ENCODE measurements around the gene ITGB4. TPM values are rescaled to one million over a fixed set of nuclear protein-coding genes. Genes with fewer than 3 reads are reported as not detected.

ITGB4 gene
- total RNA-seq, 1 experiment from 2014 or later, result 568 TPM

- Histone ChIP-seq H3K9me2 (ENCODE audit: insufficient read depth) (no peaks in the 10 kb centered on the region), H4K20me1 (ENCODE audit: insufficient read depth) (no peaks in the 10 kb centered on the region; the same call in 1 of the 2 replicates), H3K36me3 (ENCODE audit: control insufficient read depth in 1 of 2, insufficient read depth in 2 of 2, low read length in 2 of 2) (peaks cover 16 to 64% of the 10 kb centered on the region in 2 experiments; a peak in 3 of 4 replicates), H3K9ac (ENCODE audit: low read length) (no peak overlapping the region), H2AFZ (ENCODE audit: low read depth, low read length, poor library complexity, severe bottlenecking) (no peak overlapping the region), H3K4me1 (ENCODE audit: control insufficient read depth in 1 of 2, insufficient read depth in 2 of 2, low read length in 2 of 2) (peaks cover 0 to 3% of the 10 kb centered on the region in 2 experiments; a peak in 1 of 4 replicates), H3K4me3 (replicated peaks in 1 of 2; ENCODE audit: low read depth in 1 of 2, low read length in 2 of 2) (no peak overlapping the region), H3K27me3 (ENCODE audit: insufficient read depth, low read length) (no peaks in the 10 kb centered on the region), H3K27ac (ENCODE audit: low read depth, low read length) (no peak overlapping the region), H3K4me2 (ENCODE audit: low read length) (no peak overlapping the region), H3K9me3 (ENCODE audit: control insufficient read depth in 1 of 2, insufficient read depth in 1 of 2, low read depth in 1 of 2, low read length in 2 of 2) (no peaks in the 10 kb centered on the region), H3K79me2 (ENCODE audit: insufficient read depth, low read length) (no peaks in the 10 kb centered on the region; the same call in 1 of the 2 replicates)
- ATAC-seq, result no peak
- no peak for TF ChIP-seq YY1 (IDR thresholded peaks at IDR 0.05; ENCODE audit: extremely low read depth, insufficient replicate concordance, low read depth, low read length)
- 0 out of 2 replicates have a peak, but pooled peaks have one; percentile 12 for TF ChIP-seq RAD21 (IDR thresholded peaks at IDR 0.05; ENCODE audit: low read depth)
- no TSS peak for BruUV-seq (replicated peaks)
- intact Hi-C loops (cut with micrococcal nuclease), result loop anchor here (10.0 kb wide), 1 partner anchor 229 kb away; the partner anchor contains the start of genes CASKIN2 and TSEN54
- DNase-seq (ENCODE audit: low read depth, low spot score), result no peak
- ChIA-PET POLR2A (no interaction called here), RAD21 (ENCODE audit: low non-redundant PET in 1 of 2, low total read pairs in 2 of 2, uncharacterized antibody in 2 of 2, unreplicated experiment in 2 of 2) (no interaction called here), CTCF (no interaction called here)
Observed at GRCh38 chr17:75743625-75744206, 22.5 kb downstream of the ITGB4 start.

DNA sequence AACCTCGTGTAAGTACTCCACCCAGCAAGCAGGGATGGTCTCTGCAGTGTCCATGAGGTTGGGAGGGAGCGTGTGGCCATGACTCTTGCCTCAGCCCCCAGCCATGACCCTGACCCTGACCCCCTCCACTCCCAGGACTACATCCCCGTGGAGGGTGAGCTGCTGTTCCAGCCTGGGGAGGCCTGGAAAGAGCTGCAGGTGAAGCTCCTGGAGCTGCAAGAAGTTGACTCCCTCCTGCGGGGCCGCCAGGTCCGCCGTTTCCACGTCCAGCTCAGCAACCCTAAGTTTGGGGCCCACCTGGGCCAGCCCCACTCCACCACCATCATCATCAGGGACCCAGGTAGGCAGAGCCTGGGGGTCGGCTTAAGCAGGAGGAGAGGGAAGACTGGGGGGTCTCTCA, 27.4 kb downstream of the ITGB4 start:
- ChIA-PET RAD21 (ENCODE audit: low non-redundant PET in 1 of 2, low total read pairs in 2 of 2, uncharacterized antibody in 2 of 2, unreplicated experiment in 2 of 2) (interaction anchor here (1.2 to 3.9 kb wide), 6 partner anchors 65 to 148 kb away, joined by 3 to 18 read pairs (median 7); partner anchors contain the start of gene SMIM5 (in 2 of the 2)), CTCF (interaction anchor here (0.8 to 7.5 kb wide), 17 partner anchors 14 to 231 kb away, joined by 3 to 174 read pairs (median 6); partner anchors contain the start of genes GALK1, ITGB4 and SMIM5), POLR2A (interaction anchor here (1.2 to 1.5 kb wide), 2 partner anchors 68 to 116 kb away, joined by 4 to 8 read pairs; partner anchors contain the start of gene SMIM5)
- Histone ChIP-seq H3K9ac (ENCODE audit: low read length) (no peak overlapping the region), H3K9me2 (ENCODE audit: insufficient read depth) (no peaks in the 10 kb centered on the region), H3K79me2 (ENCODE audit: insufficient read depth, low read length) (no peaks in the 10 kb centered on the region; the same call in 1 of the 2 replicates), H3K9me3 (ENCODE audit: control insufficient read depth in 1 of 2, insufficient read depth in 1 of 2, low read depth in 1 of 2, low read length in 2 of 2) (no peaks in the 10 kb centered on the region), H3K4me1 (ENCODE audit: control insufficient read depth in 1 of 2, insufficient read depth in 2 of 2, low read length in 2 of 2) (peaks cover 0 to 3% of the 10 kb centered on the region in 2 experiments; a peak in 1 of 4 replicates), H3K27me3 (ENCODE audit: insufficient read depth, low read length) (no peaks in the 10 kb centered on the region), H4K20me1 (ENCODE audit: insufficient read depth) (no peaks in the 10 kb centered on the region; the same call in 1 of the 2 replicates), H3K4me2 (ENCODE audit: low read length) (no peak overlapping the region), H3K4me3 (replicated peaks in 1 of 2; ENCODE audit: low read depth in 1 of 2, low read length in 2 of 2) (no peak overlapping the region), H3K36me3 (ENCODE audit: control insufficient read depth in 1 of 2, insufficient read depth in 2 of 2, low read length in 2 of 2) (peaks cover 33 to 69% of the 10 kb centered on the region in 2 experiments; a peak in 3 of 4 replicates), H3K27ac (ENCODE audit: low read depth, low read length) (no peak overlapping the region), H2AFZ (ENCODE audit: low read depth, low read length, poor library complexity, severe bottlenecking) (no peak overlapping the region)
- intact Hi-C loops (cut with micrococcal nuclease), result loop anchor here (1.0 to 10.0 kb wide), 3 partner anchors 73 to 234 kb away; partner anchors contain the start of genes CASKIN2, SMIM5 and TSEN54
- ATAC-seq (no peak), DNase-seq (ENCODE audit: low read depth, low spot score) (no peak)
- TF ChIP-seq FOSL1 (IDR thresholded peaks at IDR 0.05; ENCODE audit: low read depth) (no peak), ZNF274 (IDR thresholded peaks at IDR 0.05; ENCODE audit: low read depth, low read length) (no peak), REST (IDR thresholded peaks at IDR 0.05; ENCODE audit: low read depth) (no peak), CBX3 (IDR thresholded peaks at IDR 0.05; ENCODE audit: low read depth) (no peak), POLR2A (IDR thresholded peaks at IDR 0.05; ENCODE audit: borderline replicate concordance, extremely low read depth, insufficient read depth, insufficient read length) (no peak), TCF7L2 (IDR thresholded peaks at IDR 0.05; ENCODE audit: borderline replicate concordance, extremely low read depth, insufficient read depth, insufficient read length) (no peak)
- BruUV-seq (replicated peaks), result no TSS peak
